Panc1 (cell line): Measurements from ENCODE around the gene SLC6A2. TPM values are rescaled to one million over a fixed set of nuclear protein-coding genes. Genes with fewer than 3 reads are reported as not detected.

Source experiments
- ATAC-seq: fragments of 200-7000 bp; cut with Tn5 transposase; 2 replicates; pipeline ENCODE4 v1.9.1; 2020; ENCODE audit warnings: mild to moderate bottlenecking, moderate library complexity
- BruUV-seq: library from RNA; stranded (reverse); fragments of 400-500 nt; replicated peaks from 2 replicates; lab custom pipeline; 2021; lab: Mats Ljungman, UMichigan
- CTCF ChIA-PET: fragments of 300-600 bp; sonication (Branson Sonifier 250); formaldehyde crosslinking; loops from one replicate; lab custom pipeline; 2022; ENCODE audit warnings: antibody characterized with exemption; lab: Charles Lee
- POLR2A ChIA-PET: fragments of 300-600 bp; sonication (Branson Sonifier 250); formaldehyde crosslinking; loops from one replicate; lab custom pipeline; 2022; ENCODE audit warnings: antibody characterized with exemption; lab: Charles Lee
- DNase-seq: peaks from one replicate; pipeline ENCODE4 v3.0.0-alpha.2; 2010; ENCODE audit warnings: low read depth, low spot score
- H3K27ac ChIP-seq: 2 replicates; pipeline ENCODE4 v1.5.1; 2011; ENCODE audit warnings: mild to moderate bottlenecking, low read length, inconsistent platforms
- H3K27me3 ChIP-seq: fragments of 200-500 bp; sonication (Bioruptor generic); 2 replicates; pipeline ENCODE4 v1.6.0; 2014; ENCODE audit warnings: low read length, inconsistent platforms; ENCODE audit not compliant: control insufficient read depth, insufficient read depth
- H3K36me3 ChIP-seq: fragments of 200-500 bp; sonication (Bioruptor generic); 2 replicates; pipeline ENCODE4 v1.5.1; 2014; ENCODE audit warnings: inconsistent platforms, mild to moderate bottlenecking, low read length, moderate library complexity; ENCODE audit not compliant: control insufficient read depth, insufficient read depth
- H3K4me1 ChIP-seq: 2 replicates; pipeline ENCODE4 v1.5.1; 2011; ENCODE audit warnings: inconsistent platforms, mild to moderate bottlenecking, low read length, moderate library complexity; ENCODE audit not compliant: control insufficient read depth, insufficient read depth
- H3K4me3 ChIP-seq, 2 experiments: 2 replicates each; pipeline ENCODE4 v1.5.1; 2011 to 2012; ENCODE audit warnings: low read depth in 2 of 2, low read length in 2 of 2, mild to moderate bottlenecking in 2 of 2, inconsistent platforms in 1 of 2, moderate library complexity in 1 of 2
- H3K9me3 ChIP-seq: fragments of 200-500 bp; sonication (Bioruptor generic); 2 replicates; pipeline ENCODE4 v1.5.1; 2014; ENCODE audit warnings: low read depth, mild to moderate bottlenecking, inconsistent platforms, low read length, moderate library complexity; ENCODE audit not compliant: control insufficient read depth, insufficient read depth
- POLR2AphosphoS5 ChIP-seq: IDR thresholded peaks from 2 replicates; pipeline ENCODE4 v1.6.1; 2012; ENCODE audit warnings: mild to moderate bottlenecking, low read depth, low read length, moderate library complexity
- SIN3A ChIP-seq: IDR thresholded peaks from 2 replicates; pipeline ENCODE4 v1.6.1; 2012; ENCODE audit warnings: low read depth, mild to moderate bottlenecking, low read length, moderate library complexity, borderline replicate concordance; ENCODE audit not compliant: insufficient read depth
- TCF7L2 ChIP-seq: IDR thresholded peaks from 2 replicates; pipeline ENCODE4 v1.6.1; 2011; ENCODE audit warnings: mild to moderate bottlenecking, low read depth, low read length, inconsistent platforms
- in situ Hi-C: cut with HindIII; loops from 2 replicates; pipeline ENCODE4 v1.10.0; 2016; ENCODE audit warnings: low sequenced_read_pairs, low pct_unique_long_range_greater_than_20kb
- intact Hi-C: fragments of 100-400 bp; cut with micrococcal nuclease; formaldehyde crosslinking; loops from one replicate; pipeline ENCODE4 v1.10.0; 2022; ENCODE audit not compliant: unreplicated experiment
- total RNA-seq: library from RNA; stranded (reverse); gene quantifications from one replicate; pipeline ENCODE4 v1.2.1, GENCODE V29; 2021; ENCODE audit not compliant: unreplicated experiment
- TF ChIP-seq, protein P1 (sequence below): fragments of 450-650 bp; IDR thresholded peaks from 2 replicates; pipeline ENCODE4 v1.5.1; 2017; ENCODE audit warnings: mild to moderate bottlenecking
- TF ChIP-seq, protein P2 (sequence below), 2 experiments: IDR thresholded peaks; 2 replicates each; pipeline ENCODE4 v1.6.1; 2011 to 2012; ENCODE audit warnings: low read depth in 2 of 2, control low read depth in 1 of 2, low read length in 1 of 2, mild to moderate bottlenecking in 1 of 2, moderate library complexity in 1 of 2; ENCODE audit not compliant: insufficient read depth in 1 of 2

The SLC6A2 gene
- total RNA-seq, 1 experiment from 2014 or later, result 0.10 TPM

DNA sequence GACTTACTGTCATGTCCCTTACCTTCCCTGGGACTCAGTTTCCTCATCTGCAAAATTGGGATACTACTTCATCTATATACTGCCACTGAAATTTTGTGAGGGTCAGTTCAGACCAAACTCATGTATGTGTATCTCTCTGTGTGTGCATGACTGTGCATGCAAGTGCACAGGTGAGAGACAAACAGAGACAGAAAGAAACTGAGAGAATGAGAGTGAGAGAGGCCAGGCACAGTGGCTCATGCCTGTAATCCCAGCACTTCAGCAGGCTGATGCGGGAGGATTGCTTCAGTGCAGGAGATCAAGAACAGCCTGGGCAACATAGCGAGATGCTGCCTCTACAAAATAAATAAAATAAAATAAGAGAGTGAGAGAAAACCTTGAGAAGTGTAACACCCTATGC lies 32.1 kb upstream of the SLC6A2 start:
- CTCF ChIA-PET, result no interaction called here

DNA sequence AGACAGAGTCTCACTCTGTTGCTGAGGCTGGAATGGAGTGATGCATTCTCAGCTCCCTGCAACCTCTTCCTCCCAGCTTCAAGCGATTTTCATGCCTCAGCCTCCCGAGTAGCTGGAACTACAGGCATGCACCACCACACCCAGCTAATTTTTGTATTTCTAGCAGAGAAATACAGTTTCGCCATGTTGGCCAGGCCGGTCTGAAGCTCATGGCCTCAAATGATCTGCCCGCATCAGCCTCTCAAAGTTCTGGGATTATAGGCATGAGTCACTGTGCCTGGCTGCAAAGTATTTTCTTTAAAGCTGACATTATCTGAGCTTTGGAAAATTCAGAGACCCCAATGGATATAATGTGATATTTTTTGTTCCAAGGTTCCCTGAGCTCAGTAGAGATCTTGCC lies 31.1 kb upstream of the SLC6A2 start:
- Histone ChIP-seq H3K4me3 (no peak overlapping the region), H3K36me3 (no peaks in the 10 kb centered on the region), H3K4me1 (no peaks in the 10 kb centered on the region), H3K27ac (no peak overlapping the region), H3K27me3 (no peaks in the 10 kb centered on the region), H3K9me3 (no peaks in the 10 kb centered on the region)
- intact Hi-C loops (no loop called here), in situ Hi-C loops (no loop called here)
- ATAC-seq (no peak), DNase-seq (no peak)
- no peak for TF ChIP-seq SIN3A
- TF ChIP-seq, protein P1, sequence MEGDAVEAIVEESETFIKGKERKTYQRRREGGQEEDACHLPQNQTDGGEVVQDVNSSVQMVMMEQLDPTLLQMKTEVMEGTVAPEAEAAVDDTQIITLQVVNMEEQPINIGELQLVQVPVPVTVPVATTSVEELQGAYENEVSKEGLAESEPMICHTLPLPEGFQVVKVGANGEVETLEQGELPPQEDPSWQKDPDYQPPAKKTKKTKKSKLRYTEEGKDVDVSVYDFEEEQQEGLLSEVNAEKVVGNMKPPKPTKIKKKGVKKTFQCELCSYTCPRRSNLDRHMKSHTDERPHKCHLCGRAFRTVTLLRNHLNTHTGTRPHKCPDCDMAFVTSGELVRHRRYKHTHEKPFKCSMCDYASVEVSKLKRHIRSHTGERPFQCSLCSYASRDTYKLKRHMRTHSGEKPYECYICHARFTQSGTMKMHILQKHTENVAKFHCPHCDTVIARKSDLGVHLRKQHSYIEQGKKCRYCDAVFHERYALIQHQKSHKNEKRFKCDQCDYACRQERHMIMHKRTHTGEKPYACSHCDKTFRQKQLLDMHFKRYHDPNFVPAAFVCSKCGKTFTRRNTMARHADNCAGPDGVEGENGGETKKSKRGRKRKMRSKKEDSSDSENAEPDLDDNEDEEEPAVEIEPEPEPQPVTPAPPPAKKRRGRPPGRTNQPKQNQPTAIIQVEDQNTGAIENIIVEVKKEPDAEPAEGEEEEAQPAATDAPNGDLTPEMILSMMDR, result no peak
- TF ChIP-seq POLR2AphosphoS5, result no peak
- TF ChIP-seq, protein P2, sequence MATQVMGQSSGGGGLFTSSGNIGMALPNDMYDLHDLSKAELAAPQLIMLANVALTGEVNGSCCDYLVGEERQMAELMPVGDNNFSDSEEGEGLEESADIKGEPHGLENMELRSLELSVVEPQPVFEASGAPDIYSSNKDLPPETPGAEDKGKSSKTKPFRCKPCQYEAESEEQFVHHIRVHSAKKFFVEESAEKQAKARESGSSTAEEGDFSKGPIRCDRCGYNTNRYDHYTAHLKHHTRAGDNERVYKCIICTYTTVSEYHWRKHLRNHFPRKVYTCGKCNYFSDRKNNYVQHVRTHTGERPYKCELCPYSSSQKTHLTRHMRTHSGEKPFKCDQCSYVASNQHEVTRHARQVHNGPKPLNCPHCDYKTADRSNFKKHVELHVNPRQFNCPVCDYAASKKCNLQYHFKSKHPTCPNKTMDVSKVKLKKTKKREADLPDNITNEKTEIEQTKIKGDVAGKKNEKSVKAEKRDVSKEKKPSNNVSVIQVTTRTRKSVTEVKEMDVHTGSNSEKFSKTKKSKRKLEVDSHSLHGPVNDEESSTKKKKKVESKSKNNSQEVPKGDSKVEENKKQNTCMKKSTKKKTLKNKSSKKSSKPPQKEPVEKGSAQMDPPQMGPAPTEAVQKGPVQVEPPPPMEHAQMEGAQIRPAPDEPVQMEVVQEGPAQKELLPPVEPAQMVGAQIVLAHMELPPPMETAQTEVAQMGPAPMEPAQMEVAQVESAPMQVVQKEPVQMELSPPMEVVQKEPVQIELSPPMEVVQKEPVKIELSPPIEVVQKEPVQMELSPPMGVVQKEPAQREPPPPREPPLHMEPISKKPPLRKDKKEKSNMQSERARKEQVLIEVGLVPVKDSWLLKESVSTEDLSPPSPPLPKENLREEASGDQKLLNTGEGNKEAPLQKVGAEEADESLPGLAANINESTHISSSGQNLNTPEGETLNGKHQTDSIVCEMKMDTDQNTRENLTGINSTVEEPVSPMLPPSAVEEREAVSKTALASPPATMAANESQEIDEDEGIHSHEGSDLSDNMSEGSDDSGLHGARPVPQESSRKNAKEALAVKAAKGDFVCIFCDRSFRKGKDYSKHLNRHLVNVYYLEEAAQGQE (IDR thresholded peaks at IDR 0.05; ENCODE audit: insufficient read depth in 1 of 2, low read depth in 2 of 2, low read length in 1 of 2), result no peak
- no peak for TF ChIP-seq TCF7L2
- POLR2A ChIA-PET, result no interaction called here
- CTCF ChIA-PET, result no interaction called here
- BruUV-seq, result no TSS peak

More for the DNA sequence above, 32.1 kb upstream of the SLC6A2 start:
- DNase-seq (peak; percentile 0), ATAC-seq (no peak)
- Histone ChIP-seq H3K4me3 (no peak overlapping the region), H3K27me3 (no peaks in the 10 kb centered on the region), H3K4me1 (no peaks in the 10 kb centered on the region), H3K27ac (no peak overlapping the region), H3K36me3 (no peaks in the 10 kb centered on the region), H3K9me3 (no peaks in the 10 kb centered on the region)
- intact Hi-C loops (no loop called here), in situ Hi-C loops (no loop called here)
- TF ChIP-seq, protein P1, result peak; percentile 25
- TF ChIP-seq SIN3A, result no peak
- BruUV-seq, result no TSS peak
- POLR2A ChIA-PET, result no interaction called here
